Fibroblast of pulmonary artery (primary cell): Measurements from ENCODE around the gene ETFB.

Experiments
- DNase-seq: peaks from one replicate; pipeline ENCODE4 v3.0.0-alpha.2; 2010; ENCODE audit warnings: low read depth
- H3K4me3 ChIP-seq: replicated peaks from 2 replicates; pipeline ENCODE4 v1.5.1; 2011; ENCODE audit warnings: low read depth, mild to moderate bottlenecking, control low read depth, low read length, moderate library complexity
- CTCF ChIP-seq: IDR thresholded peaks from 2 replicates; pipeline ENCODE4 v1.5.1; 2011; ENCODE audit warnings: mild to moderate bottlenecking, control low read depth, low read length, inconsistent platforms; ENCODE audit errors: missing control alignments

The ETFB gene

GRCh38 chr19:51347209-51347928 lies 18.8 kb downstream of the ETFB start:
- H3K4me3 ChIP-seq: no peak overlapping the region
- TF ChIP-seq CTCF: no peak
- no peak for DNase-seq

- H3K4me3 ChIP-seq: no peak overlapping the region
- DNase-seq: no peak
- TF ChIP-seq CTCF: no peak
These were observed 19.4 kb downstream of the ETFB start for GRCh38 chr19:51346742-51347141.

- no peak for DNase-seq
- H3K4me3 ChIP-seq: no peak overlapping the region
- TF ChIP-seq CTCF: no peak
These were observed 21.0 kb downstream of the ETFB start for GRCh38 chr19:51345076-51345620.

GRCh38 chr19:51342631-51343569 lies 23.3 kb downstream of the ETFB start:
- TF ChIP-seq CTCF: no peak
- H3K4me3 ChIP-seq: no peak overlapping the region
- DNase-seq: no peak

- no peak within 1 kb of the TSS for H3K4me3 ChIP-seq
- no peak for TF ChIP-seq CTCF
These were observed 24.1 kb downstream of the ETFB start, which contains the start of gene VSIG10L for GRCh38 chr19:51341976-51342580. Gene VSIG10L (minus strand): TSS chr19:51342139. CDS start chr19:51342124, 15 bp downstream.

GRCh38 chr19:51341066-51341465 lies 25.1 kb downstream of the ETFB start:
- DNase-seq: no peak
- H3K4me3 ChIP-seq: no peak overlapping the region
- TF ChIP-seq CTCF: no peak

More at GRCh38 chr19:51341976-51342580, 24.1 kb downstream of the ETFB start, which contains the start of gene VSIG10L:
- no peak for DNase-seq
